ENCODE data around the gene IDH3G.

DNA sequence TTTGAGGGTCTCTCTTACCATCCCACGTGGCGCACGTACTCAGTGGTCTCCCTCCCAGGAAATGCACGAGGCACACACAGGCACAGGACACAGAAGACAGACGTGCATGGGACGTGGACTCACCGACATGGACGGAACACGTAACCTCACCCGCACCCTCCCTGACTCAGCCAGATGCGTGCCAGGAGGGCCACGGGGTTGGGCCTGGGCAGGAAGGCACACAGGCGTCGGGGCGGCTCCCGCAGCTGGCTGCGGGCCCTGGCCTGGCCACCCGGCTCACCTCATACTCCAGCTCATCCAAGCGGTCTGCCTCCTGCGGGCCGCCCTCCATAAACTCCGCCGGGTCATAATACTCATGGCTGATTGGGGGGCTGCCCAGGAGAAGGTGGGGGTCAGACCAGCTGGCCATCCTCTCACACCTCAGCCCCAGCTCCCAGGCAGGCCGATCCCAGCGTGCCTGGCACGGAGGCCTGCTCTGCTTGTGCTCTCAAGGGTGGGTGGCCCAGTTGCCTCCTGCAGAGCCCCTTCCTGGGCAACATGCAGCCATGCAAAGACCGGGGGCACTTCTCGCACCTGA is 12.9 kb upstream of the IDH3G start:
- TF ChIP-seq RAD21 (IDR thresholded peaks at IDR 0.05) (no peak), EGR1 (IDR thresholded peaks at IDR 0.05; ENCODE audit: low read depth in 2 of 2) (no peak), HNF4G (IDR thresholded peaks at IDR 0.05) (no peak), NR2F2 (IDR thresholded peaks at IDR 0.05) (no peak), TAF1 (conservative IDR thresholded peaks at IDR 0.05) (no peak), FOXA1 (IDR thresholded peaks at IDR 0.05) (no peak), GABPA (IDR thresholded peaks at IDR 0.05 in 1 of 2, conservative IDR thresholded peaks at IDR 0.05 in 1 of 2) (no peak), JUND (IDR thresholded peaks at IDR 0.05) (no peak)
- TF ChIP-seq, protein P1, sequence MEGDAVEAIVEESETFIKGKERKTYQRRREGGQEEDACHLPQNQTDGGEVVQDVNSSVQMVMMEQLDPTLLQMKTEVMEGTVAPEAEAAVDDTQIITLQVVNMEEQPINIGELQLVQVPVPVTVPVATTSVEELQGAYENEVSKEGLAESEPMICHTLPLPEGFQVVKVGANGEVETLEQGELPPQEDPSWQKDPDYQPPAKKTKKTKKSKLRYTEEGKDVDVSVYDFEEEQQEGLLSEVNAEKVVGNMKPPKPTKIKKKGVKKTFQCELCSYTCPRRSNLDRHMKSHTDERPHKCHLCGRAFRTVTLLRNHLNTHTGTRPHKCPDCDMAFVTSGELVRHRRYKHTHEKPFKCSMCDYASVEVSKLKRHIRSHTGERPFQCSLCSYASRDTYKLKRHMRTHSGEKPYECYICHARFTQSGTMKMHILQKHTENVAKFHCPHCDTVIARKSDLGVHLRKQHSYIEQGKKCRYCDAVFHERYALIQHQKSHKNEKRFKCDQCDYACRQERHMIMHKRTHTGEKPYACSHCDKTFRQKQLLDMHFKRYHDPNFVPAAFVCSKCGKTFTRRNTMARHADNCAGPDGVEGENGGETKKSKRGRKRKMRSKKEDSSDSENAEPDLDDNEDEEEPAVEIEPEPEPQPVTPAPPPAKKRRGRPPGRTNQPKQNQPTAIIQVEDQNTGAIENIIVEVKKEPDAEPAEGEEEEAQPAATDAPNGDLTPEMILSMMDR (IDR thresholded peaks at IDR 0.05; ENCODE audit: low read depth, low read length, missing input control), result no peak
- TF ChIP-seq, protein P2, sequence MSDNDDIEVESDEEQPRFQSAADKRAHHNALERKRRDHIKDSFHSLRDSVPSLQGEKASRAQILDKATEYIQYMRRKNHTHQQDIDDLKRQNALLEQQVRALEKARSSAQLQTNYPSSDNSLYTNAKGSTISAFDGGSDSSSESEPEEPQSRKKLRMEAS (IDR thresholded peaks at IDR 0.05), result no peak
- TF ChIP-seq, protein P3, sequence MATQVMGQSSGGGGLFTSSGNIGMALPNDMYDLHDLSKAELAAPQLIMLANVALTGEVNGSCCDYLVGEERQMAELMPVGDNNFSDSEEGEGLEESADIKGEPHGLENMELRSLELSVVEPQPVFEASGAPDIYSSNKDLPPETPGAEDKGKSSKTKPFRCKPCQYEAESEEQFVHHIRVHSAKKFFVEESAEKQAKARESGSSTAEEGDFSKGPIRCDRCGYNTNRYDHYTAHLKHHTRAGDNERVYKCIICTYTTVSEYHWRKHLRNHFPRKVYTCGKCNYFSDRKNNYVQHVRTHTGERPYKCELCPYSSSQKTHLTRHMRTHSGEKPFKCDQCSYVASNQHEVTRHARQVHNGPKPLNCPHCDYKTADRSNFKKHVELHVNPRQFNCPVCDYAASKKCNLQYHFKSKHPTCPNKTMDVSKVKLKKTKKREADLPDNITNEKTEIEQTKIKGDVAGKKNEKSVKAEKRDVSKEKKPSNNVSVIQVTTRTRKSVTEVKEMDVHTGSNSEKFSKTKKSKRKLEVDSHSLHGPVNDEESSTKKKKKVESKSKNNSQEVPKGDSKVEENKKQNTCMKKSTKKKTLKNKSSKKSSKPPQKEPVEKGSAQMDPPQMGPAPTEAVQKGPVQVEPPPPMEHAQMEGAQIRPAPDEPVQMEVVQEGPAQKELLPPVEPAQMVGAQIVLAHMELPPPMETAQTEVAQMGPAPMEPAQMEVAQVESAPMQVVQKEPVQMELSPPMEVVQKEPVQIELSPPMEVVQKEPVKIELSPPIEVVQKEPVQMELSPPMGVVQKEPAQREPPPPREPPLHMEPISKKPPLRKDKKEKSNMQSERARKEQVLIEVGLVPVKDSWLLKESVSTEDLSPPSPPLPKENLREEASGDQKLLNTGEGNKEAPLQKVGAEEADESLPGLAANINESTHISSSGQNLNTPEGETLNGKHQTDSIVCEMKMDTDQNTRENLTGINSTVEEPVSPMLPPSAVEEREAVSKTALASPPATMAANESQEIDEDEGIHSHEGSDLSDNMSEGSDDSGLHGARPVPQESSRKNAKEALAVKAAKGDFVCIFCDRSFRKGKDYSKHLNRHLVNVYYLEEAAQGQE (IDR thresholded peaks at IDR 0.05), result no peak
- TF ChIP-seq, protein P4, sequence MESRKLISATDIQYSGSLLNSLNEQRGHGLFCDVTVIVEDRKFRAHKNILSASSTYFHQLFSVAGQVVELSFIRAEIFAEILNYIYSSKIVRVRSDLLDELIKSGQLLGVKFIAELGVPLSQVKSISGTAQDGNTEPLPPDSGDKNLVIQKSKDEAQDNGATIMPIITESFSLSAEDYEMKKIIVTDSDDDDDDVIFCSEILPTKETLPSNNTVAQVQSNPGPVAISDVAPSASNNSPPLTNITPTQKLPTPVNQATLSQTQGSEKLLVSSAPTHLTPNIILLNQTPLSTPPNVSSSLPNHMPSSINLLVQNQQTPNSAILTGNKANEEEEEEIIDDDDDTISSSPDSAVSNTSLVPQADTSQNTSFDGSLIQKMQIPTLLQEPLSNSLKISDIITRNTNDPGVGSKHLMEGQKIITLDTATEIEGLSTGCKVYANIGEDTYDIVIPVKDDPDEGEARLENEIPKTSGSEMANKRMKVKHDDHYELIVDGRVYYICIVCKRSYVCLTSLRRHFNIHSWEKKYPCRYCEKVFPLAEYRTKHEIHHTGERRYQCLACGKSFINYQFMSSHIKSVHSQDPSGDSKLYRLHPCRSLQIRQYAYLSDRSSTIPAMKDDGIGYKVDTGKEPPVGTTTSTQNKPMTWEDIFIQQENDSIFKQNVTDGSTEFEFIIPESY (IDR thresholded peaks at IDR 0.05), result no peak
- TF ChIP-seq, protein P5, sequence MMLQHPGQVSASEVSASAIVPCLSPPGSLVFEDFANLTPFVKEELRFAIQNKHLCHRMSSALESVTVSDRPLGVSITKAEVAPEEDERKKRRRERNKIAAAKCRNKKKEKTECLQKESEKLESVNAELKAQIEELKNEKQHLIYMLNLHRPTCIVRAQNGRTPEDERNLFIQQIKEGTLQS (IDR thresholded peaks at IDR 0.05), result no peak
